ENCODE data around the gene CPNE7.
A peak's percentile ranks its signal among the peaks of the same experiment; 100 is the strongest.

Gene CPNE7

DNA sequence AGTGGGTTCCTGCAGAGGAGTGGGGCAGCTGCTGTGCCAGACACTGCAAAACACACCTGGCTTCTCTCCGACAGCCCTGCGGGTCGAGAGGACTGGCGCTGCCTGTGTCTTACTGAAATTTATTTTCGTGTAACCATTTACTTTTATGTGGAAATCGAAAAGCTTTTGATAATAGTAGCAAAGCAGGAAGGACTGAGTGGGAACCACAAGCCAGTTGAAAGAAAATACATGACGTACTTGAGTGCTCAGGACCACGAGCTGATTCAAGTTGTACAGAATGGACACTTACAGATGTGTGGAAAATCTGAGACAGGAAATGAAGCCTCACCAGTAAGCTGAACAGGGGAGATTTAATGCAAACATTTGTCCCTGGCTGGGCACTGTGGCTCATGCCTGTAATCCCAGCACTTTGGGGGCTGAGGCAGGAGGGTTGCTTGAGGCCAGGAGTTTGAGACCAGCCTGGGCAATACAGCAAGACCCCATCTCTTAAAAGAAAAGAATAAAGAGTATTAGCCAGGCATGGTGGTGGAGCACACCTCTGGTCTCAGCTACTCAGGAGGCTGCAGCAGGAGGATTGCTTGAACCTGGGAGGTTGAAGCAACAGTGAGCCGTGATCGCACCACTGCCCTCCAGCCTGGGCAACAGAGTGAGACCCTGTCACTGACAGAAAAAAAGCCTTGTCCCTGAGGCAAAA lies 26.4 kb upstream of the CPNE7 start:
- DNase-seq (ENCODE audit: low spot score): no peak

DNA sequence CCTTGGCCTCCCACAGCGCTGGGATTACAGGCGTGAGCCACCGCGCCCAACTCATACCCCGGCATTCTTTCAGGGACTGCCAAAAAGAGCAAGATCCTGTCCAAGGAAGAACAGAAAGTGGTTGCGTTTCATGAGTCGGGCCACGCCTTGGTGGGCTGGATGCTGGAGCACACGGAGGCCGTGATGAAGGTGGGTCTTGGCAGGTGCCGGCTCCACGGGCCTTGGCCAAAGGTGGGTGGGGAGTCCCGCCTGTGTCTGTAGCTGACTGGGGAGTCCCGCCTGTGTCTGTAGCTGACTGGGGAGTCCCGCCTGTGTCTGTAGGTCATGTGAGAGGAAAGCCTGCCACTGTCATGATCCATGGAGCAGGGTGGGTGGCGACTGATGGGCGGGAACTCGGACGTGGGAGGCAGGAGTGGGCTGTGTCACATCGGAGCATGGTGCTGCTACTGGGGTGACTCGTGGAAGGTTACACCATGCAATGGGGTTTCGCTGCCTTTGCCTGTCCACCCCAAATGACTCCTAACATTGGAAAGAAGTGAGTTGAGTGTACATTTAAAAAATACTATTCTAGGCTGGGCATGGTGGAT lies 25.0 kb upstream of the CPNE7 start:
- no peak for DNase-seq (ENCODE audit: low spot score)

DNA sequence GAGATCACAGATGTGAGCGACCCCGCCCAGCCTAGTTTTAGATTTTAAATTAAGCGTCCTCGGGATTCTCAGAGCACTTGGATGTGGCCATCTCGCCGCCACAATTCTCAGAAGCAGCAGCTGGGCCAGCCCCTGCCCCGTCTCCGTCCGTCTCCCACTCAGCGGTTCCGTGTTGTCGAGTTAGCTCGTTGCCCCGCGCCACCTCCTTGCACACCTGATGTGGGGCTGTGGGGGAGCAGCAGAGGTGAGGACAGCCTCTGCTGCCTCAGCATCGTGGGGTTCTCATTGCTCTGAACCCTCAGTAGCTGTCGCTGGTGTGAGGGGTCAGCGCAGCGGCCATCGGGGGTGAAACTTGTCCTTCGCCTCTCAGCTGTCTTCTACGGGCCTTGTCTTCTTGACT lies 23.2 kb upstream of the CPNE7 start:
- no peak for DNase-seq (ENCODE audit: low spot score)

DNA sequence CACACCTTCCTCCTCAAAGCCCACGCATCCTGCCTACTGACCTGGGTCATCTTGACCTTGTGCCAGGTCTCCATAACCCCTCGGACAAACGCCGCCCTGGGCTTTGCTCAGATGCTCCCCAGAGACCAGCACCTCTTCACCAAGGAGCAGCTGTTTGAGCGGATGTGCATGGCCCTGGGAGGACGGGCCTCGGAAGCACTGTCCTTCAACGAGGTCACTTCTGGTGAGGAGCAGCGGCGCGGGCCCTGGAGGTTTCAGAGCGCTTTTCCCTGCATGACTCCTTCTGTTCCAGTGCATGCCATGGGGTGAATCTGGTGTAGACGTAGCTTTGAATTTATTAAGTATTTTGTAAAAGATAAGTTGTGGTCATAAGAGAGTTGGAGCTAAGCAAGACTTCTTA lies 22.6 kb upstream of the CPNE7 start:
- no peak for DNase-seq (ENCODE audit: low spot score)

DNA sequence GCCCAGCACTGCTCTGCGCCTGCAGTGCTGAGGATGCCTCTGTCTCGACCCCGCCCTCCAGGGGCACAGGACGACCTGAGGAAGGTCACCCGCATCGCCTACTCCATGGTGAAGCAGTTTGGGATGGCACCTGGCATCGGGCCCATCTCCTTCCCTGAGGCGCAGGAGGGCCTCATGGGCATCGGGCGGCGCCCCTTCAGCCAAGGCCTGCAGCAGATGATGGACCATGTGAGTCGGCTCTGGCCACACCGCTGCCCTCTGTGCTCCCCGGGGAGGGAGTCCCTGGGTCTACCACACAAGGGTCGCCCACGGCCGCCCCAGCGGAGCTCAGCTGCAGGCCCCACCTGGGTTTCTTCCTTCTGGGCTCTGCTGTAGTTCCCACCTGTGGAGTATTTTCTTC lies 21.8 kb upstream of the CPNE7 start:
- DNase-seq (ENCODE audit: low spot score): no peak

DNA sequence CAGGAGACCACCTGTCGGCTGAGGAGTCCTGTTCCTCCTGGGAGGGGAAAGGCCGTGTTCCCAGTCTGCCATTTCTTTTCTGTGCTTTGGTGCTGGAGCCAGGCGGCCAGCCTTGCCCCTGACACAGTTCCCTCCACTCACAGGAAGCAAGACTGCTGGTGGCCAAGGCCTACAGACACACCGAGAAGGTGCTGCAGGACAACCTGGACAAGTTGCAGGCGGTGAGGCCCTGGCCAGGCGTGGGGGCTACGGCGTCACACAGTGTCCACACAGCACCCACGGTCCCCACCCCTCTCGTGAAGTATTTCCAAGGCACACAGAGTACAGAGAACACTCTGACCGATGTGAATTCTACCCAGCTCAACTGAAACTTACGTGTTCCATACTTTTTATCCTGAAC lies 21.2 kb upstream of the CPNE7 start:
- no peak for DNase-seq (ENCODE audit: low spot score)

DNA sequence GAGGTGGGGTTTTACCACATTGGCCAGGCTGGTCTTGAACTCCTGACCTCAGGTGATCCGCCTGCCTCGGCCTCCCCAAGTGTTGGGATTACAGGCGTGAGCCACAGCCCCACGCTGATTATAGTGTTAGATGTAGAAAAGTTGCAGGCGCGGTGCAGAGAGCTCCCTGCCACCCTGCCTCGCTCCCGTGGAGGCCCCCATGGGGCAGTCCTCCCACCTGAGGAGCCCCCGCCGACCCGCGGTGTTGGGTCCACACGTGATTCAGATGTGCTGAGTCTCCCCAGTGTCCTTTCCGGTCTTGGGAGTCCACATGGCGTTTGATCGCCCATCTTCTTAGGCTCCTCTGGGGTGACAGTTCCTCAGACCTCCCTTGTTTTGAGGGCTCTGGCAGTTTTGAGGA lies 20.3 kb upstream of the CPNE7 start:
- DNase-seq (ENCODE audit: low spot score): no peak

DNA sequence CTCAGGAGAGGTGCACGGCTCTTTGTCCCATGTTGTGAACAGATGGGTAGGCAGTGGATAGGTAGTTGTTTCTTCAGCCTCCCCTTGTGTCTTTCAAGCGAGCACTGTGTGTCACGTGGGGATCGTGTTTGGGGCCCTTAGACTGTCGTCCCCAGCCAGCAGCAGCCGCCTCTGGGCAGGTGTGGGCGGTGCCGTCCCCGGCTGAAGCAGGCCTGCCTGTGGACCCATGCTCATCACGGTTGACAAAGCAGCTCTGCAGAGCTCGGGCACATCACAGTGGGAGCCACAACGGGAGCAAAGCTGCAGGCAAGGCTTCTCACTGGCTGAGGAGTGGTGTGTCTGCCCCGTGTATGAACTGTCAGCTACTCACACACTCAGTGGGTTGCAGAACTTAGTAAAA lies 19.8 kb upstream of the CPNE7 start:
- no peak for DNase-seq (ENCODE audit: low spot score)

DNA sequence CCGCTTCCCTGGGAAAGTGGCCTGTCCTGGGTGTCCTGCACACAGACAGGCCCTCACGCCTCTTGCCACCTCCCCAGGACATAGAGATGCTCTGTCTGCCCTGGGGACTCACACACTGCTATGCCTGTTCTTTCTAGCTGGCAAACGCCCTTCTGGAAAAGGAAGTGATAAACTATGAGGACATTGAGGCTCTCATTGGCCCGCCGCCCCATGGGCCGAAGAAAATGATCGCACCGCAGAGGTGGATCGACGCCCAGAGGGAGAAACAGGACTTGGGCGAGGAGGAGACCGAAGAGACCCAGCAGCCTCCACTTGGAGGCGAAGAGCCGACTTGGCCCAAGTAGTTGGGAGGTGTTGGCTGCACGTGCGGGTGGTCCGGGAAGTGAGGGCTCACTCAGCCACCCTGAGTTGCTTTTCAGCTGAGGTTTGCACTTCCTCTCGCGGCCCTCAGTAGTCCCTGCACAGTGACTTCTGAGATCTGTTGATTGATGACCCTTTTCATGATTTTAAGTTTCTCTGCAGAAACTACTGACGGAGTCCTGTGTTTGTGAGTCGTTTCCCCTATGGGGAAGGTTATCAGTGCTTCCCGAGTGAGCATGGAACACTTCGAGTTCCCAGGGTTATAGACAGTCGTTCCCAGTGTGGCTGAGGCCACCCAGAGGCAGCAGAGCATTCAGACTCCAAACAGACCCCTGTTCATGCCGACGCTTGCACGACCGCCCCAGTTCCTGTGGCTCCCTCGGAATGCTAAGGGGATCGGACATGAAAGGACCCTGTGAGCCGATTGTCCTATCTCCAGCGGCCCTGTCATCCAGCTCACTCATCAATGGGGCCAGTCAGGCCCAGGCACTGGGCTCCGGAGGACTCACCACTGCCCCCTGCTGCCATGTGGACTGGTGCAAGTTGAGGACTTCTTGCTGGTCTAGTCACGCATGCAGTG lies 18.5 kb upstream of the CPNE7 start:
- DNase-seq (ENCODE audit: low spot score): peak; percentile 91

DNA sequence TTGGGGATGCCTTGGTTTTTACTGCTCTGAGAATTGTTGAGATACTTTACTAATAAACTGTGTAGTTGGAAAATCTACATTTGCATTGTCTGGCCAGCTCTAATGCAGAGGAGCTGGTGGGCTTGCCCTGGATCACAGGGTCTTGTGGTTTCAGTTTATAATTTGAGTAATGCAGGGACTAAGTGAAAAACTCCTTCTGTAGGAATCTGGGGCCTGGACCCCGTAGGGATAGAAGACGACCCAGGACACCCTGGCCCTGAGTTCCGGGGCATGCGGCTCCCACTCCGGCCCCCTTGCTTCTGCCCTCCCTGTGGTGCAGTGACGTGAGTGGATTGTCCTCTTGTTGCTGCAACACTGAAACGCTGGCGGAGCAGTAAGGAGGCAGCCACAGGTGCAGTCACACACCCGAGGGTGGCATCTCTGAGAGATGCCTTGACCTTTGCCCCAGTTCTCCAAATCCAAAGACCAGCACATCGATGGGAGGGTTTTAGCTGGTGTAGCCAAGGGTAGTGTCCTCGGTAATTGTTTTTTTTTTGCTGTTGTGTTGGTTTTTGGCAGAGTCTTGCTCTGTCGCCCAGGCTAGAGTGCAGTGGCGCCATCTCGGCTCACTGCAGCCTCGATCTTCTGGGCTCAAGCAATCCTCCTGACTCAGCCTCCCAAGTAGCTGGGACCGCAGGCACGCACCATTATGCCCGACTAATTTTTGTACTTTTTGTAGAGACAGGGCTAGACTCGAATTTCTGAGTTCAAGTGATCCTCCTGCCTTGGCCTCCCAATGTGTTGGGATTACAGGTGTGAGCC lies 17.7 kb upstream of the CPNE7 start:
- DNase-seq (ENCODE audit: low spot score): no peak

DNA sequence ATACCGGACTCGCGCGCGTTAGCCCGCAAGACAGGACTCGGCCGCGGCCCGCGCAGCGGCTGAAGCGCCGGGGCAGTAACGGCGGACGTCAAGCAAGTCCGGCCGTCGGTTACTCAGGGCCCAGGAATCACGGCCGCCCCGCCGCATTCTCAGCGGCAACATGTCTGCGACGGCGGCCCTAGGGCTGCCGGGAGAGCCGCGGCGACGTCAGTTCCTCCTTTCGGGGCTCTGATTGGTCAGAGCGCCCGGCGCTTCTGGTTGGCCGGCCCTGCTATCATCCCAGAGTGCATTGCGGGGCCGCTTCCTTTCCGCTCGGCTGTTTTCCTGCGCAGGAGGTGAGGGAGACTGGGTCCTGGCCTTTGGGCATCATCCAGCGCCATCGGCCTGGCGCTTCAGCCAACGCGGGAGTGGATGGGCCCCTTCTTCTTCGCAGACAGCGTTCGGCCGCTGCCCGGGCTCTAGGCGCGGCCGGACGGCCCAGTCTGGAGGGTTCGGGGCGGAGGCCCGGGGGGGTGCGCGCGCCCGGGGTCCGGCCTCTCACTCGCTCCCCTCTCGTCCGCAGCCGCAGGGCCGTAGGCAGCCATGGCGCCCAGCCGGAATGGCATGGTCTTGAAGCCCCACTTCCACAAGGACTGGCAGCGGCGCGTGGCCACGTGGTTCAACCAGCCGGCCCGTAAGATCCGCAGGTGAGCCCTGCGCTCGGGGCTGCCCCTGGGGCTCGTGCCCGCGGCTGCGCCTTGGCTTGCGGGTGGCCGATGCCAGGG lies 15.0 kb upstream of the CPNE7 start, which contains the start of gene RPL13:
RPL13 (plus strand) TSS at position 305 of the 764 bp plus-strand sequence; CDS start at position 583, 278 bp downstream.
- peak; percentile 99 for DNase-seq (ENCODE audit: low spot score)

DNA sequence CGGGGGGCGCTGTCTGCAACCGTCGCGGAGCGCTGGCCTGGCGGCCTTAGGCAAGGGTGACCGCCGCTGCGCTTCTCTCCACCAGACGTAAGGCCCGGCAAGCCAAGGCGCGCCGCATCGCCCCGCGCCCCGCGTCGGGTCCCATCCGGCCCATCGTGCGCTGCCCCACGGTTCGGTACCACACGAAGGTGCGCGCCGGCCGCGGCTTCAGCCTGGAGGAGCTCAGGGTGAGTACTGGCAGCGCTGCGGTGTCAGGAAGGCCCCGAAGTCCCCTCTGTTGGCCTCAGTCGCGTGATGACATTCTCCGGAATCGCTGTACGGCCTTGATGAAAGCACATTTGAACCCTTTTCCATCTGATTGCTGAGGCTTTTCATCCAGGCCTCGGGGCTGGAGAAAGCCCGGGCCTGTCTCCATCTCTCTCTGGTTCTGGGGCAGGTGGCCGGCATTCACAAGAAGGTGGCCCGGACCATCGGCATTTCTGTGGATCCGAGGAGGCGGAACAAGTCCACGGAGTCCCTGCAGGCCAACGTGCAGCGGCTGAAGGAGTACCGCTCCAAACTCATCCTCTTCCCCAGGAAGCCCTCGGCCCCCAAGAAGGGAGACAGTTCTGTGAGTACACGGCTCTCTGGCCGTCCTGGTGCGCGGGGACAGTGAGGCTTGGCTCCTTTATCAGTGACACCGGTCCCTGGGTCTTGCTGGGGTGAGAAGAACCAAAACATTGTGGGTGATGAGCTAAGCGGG lies 14.2 kb upstream of the CPNE7 start:
- no peak for DNase-seq (ENCODE audit: low spot score)

DNA sequence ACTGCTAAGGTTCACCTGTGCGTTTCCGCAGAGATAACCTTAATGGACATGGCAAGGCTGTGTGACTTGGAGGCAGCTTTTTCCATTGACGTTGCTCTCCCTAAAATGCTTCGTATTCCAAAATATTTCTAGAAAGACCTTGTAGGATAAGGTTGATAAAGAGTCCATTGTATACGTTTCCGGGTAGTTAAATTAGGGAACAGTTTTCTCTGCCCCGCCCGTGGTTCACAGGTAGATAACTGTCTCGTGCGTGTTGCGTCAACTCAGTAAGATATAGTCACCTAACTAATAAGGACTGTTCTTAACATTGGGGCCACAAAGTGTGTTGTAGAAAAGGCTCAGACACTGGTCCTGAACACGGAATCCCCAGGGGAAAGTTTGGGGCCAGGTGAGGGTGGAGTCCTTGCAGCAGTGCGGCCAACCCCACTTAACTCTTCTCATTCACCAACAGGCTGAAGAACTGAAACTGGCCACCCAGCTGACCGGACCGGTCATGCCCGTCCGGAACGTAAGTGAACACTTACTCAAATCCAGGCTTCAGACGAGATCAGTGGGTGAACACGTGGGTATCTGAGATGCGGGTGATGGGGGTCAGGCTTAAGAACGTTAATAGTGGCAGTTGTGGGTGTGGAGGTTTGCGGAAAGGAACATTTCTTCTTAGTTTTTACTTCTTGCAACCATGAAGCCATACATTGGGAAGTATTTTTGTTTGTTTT lies 13.5 kb upstream of the CPNE7 start:
- DNase-seq (ENCODE audit: low spot score): no peak

DNA sequence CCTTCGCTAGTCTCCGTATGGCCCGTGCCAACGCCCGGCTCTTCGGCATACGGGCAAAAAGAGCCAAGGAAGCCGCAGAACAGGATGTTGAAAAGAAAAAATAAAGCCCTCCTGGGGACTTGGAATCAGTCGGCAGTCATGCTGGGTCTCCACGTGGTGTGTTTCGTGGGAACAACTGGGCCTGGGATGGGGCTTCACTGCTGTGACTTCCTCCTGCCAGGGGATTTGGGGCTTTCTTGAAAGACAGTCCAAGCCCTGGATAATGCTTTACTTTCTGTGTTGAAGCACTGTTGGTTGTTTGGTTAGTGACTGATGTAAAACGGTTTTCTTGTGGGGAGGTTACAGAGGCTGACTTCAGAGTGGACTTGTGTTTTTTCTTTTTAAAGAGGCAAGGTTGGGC lies 12.6 kb upstream of the CPNE7 start:
- DNase-seq (ENCODE audit: low spot score): no peak

DNA sequence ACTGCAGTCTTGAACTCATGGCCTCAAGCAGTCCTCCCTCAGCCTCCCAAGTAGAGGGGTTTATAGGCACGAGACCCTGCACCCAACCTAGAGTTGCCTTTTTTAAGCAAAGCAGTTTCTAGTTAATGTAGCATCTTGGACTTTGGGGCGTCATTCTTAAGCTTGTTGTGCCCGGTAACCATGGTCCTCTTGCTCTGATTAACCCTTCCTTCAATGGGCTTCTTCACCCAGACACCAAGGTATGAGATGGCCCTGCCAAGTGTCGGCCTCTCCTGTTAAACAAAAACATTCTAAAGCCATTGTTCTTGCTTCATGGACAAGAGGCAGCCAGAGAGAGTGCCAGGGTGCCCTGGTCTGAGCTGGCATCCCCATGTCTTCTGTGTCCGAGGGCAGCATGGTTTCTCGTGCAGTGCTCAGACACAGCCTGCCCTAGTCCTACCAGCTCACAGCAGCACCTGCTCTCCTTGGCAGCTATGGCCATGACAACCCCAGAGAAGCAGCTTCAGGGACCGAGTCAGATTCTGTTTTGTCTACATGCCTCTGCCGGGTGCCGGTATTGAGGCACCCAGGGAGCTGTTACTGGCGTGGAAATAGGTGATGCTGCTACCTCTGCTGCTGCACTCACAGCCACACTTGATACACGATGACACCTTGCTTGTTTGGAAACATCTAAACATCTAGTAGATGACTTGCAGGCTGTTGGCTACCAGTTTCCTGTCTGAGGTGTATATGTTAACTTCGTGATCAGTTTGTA lies 11.7 kb upstream of the CPNE7 start:
- no peak for DNase-seq (ENCODE audit: low spot score)

DNA sequence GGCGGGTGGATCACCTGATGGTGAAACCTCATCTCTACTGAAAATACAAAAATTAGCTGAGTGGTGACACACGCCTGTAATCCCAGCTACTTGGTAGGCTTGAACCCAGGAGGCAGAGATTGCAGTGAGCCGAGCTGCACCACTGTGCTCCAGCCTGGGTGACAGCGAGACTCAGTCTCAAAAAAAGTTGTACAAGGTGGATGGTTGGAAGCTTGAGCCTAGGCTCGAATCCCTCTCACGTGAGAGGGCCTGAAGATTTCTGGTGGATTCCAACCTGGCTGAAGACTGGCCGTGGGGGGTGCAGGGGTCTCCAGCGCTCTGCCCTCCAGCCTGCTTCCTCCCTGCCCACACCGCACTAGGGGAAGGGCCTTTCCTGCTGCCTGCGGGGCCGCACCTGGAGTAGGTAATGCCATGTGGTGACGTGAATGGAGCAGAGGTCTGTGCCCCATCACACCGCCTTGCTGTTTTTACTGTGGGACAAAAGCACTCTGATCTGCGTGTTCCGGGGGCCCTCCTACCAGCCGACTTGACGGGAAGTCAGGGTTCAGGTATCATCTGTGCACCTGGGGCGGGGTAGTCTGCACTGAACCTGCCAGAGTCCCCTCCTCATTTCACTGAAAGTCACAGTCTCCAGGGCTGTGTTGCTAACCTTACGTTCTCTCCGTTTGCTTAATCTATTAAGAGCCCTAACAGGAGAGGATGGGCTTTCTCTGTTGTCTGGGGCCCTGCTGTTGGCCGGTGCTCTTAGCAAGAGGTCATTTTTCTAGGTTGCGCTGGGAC lies 10.9 kb upstream of the CPNE7 start:
- DNase-seq (ENCODE audit: low spot score): no peak

DNA sequence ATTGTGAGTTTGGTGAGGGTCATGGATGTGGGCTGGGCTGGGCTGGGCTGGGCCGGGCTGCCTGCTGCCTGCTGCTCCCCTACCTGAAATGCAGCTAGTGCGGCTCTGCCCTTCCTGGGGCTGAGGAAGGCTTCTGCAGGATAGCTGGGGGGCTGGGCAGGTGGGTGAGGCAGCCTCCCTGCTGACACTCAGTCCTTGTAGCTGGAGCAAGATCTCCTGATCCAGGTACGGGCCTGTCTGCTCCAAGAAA lies 10.4 kb upstream of the CPNE7 start:
- no peak for DNase-seq (ENCODE audit: low spot score)

DNA sequence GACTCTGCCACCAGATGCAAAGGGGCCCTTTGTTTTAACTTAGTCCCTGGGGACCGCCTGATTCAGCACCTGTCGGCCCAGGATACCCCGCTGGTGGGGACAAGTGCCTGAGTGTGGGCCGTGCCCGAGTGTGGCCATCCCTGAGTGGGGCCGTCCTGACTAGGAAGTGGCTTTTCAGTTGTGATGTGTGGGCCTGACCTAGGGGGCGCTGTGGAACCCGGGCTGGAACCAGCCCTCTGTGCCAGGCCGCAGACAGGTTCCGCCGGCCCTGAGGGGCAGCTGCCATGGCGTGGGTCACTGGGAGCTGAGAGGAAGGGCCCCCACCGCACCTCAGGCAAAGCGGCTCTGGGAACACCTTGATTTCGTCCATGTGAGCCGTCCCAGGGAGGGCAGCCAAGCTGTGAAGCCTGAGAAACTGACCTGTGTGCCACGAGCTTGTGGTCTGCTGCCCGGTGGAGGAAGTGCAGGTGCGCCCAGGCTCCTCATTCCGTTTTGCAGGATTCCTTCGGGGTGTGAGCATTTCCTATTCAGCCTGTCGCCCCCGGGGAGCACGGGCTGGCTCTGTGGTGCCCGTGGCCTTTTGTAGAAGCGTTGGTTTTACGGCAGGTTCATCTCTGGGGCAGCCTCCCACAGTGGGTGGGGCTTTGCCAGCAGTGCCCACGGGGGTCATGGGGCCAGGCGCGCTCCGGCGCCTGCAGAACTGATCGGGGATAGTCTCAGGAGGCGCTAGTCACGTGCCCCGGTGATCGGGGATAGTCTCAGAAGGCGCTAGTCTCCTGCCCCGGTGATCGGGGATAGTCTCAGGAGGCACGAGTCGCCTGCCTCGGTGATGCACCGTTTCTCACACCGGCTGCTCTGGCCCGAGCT lies 9.8 kb upstream of the CPNE7 start:
- no peak for DNase-seq (ENCODE audit: low spot score)
